ENCODE measurements around the gene AP1M1.

AP1M1 gene

DNA sequence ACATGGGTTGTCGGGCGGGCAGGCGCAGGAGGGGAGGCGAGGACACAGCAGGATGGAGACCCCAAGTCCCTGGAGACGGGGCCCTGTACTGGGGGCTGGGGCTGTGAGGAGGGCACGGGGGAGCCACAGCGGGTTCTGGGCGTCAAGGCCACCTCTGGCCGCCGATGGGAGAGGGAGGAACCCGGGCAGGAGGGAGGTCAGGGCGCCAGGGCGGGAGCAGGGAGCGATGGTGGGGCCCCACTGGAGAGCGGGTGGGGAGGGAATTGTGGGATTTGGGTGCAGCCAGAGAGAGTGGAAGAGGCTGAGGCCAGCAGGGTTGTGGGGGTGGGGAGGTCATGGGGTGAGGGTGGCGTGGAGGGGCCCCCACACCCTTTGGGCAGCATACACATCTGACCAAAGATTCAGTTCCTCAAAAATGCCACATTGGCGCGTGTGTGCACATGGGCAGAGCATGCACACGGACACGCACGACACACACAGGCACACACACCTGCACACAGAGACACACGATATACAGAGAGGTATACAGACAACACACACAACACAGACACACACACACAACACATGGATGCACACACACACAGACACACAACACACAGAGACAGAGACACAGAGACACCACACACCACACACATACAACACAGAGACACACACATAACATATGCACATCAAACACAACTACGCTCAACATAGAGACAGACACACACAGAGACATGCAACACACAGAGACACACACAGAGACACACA, 54.9 kb downstream of the AP1M1 start:
- TF ChIP-seq, protein P1, sequence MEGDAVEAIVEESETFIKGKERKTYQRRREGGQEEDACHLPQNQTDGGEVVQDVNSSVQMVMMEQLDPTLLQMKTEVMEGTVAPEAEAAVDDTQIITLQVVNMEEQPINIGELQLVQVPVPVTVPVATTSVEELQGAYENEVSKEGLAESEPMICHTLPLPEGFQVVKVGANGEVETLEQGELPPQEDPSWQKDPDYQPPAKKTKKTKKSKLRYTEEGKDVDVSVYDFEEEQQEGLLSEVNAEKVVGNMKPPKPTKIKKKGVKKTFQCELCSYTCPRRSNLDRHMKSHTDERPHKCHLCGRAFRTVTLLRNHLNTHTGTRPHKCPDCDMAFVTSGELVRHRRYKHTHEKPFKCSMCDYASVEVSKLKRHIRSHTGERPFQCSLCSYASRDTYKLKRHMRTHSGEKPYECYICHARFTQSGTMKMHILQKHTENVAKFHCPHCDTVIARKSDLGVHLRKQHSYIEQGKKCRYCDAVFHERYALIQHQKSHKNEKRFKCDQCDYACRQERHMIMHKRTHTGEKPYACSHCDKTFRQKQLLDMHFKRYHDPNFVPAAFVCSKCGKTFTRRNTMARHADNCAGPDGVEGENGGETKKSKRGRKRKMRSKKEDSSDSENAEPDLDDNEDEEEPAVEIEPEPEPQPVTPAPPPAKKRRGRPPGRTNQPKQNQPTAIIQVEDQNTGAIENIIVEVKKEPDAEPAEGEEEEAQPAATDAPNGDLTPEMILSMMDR (conservative IDR thresholded peaks at IDR 0.05), result no peak
- H3K27ac ChIP-seq, result no peak overlapping the region

DNA sequence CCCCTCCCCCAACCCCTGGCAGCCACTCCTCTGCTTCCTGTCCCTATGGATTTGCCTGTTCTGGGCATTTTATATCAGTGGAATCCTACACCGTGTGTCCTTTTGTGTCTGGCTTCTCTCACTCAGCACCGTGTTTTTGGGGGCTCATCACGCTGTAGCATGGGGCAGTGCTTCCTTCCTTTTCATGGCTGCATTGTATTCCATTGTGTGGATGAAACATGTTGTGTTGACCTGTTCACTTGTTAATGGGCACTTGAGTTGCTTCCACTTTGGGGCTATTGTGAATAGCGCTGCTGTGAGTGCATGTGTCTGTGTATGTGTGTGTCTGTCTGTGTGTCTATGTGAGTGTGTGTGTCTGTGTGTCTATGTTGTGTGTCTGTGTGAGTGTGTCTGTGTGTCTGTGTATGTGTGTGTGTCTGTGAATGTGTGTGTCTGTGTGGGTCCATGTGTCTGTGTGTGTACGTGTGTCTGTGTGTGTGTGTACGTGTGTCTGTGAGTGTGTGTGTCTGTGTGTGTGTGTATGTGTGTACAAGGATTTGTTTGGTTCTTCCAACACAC, 57.2 kb downstream of the AP1M1 start:
- H3K27ac ChIP-seq, result no peak overlapping the region
- TF ChIP-seq, protein P1 (conservative IDR thresholded peaks at IDR 0.05), result no peak

DNA sequence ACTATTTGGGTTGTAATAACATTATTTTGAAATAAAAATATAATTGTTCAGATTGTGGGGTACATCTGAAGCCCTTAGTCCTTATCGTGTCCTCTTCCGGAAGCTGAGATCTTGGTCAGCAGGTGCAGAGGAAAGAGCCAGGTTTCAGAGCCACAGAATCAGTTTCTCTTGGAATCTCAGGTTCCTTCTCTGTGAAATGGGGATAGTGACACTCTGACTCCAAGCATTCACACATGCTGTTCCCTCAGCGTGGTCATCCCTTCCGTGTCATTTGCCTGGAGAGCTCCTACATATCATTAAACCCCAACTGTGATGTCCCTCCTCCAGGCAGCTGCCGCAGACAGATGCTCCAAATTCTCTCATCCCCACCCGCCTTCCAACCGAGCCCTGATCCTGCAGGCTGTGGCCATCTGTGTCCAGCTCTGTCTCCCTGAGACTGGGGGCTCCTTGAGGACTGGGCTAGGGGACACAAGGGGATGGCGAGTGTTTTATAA, 59.8 kb downstream of the AP1M1 start:
- no peak overlapping the region for H3K27ac ChIP-seq
- TF ChIP-seq, protein P1 (conservative IDR thresholded peaks at IDR 0.05), result no peak

DNA sequence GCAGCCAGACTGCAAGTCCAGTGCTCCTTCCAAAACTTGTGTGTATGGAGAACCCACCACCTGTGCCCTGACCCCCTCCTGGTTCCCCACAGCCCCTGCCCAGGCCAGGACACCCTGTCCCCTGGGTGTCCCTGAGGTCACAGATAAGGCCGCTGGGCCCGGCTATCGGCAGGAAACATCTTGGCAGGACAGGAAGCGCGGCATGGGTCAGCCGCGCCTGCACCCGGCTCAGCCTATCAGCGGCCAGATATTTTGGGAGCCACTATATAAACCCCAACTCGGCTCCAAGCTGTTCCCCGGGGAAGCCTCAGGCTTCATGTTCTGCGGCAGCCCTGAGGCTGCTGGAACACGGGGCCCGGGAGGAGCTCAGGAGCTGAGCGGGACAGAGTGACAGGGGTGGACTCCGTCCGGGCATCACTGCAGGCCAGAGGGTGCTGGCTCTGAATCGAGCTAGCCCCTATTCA, 60.8 kb downstream of the AP1M1 start:
- TF ChIP-seq, protein P1 (conservative IDR thresholded peaks at IDR 0.05), result no peak
- H3K27ac ChIP-seq, result no peak overlapping the region

DNA sequence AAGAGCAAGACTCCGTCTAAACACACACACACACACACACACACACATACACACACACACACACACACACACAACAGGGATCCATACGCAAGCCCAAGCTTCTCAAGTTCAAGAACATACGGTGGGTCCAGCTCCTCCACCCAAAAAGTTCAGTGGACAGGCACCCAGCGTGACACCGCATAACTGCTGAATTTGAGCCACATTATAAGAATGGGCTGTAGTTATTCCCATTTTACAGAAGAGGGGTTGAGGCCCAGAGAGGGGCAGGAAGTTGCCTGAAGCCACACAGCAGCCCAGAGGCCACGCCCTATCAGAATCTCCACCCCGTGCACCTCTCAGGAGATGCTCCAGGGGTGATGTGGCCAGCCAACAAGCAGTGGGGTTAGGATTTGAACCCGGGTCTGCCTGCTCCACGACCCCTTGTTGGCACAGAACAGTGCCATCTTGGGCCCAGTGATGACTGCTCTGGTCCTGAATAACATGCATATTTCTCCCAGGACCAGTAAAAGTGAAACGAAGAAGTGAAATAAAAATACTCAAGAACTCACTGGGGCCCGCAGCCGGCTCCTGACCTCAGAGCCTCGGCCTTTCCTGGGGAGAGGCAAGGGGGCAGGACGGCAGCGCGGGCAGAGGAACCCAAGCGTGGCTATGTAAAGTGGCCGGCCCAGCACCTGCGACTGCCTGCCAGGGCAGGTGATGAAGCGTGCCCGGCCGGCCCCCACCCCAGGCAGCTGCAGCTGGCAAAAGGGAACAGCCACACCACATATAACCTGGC, 61.9 kb downstream of the AP1M1 start:
- TF ChIP-seq, protein P1 (conservative IDR thresholded peaks at IDR 0.05), result no peak
- H3K27ac ChIP-seq, result peak overlapping the region; percentile 62; the same call in 1 of the 2 replicates

DNA sequence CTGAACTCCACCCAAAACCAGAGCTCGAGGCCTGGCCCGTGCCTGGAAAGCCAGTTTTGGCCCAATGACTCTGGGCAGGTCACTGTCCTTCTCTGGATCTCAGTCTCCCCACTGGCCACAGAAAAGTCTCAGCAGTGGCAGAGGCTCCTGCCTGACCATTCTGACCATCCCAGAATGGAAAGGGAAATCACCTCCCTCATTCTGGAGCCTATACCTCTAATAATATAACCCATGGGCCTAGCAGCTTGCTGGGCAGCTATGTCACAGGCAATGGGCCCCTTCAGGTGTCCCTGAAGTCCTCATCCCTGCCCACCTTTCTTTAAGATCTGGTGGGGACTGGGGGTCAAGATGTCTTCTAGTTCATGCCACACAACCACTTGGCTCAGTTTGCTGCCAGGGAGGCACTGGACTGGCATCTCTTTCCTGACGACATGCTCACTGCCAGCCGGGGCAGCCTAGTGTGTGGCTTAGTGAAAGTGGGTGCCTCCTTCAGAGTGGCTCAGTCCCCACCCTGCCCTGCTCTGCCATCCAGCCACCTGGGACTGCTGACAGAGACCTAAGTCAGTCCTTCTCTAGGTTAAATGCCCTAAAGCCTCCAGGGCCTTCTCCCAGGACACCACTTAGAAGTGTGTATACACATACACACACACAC, 62.6 kb downstream of the AP1M1 start:
- TF ChIP-seq, protein P1 (conservative IDR thresholded peaks at IDR 0.05), result no peak
- peak overlapping the region; percentile 62; the same call in 1 of the 2 replicates for H3K27ac ChIP-seq

Measured in VCaP (cell line).